Gastroesophageal sphincter (tissue), 3 donors: ENCODE results near the gene ATP6V0A4.

Source experiments
- EP300 ChIP-seq: sonication (generic); formaldehyde crosslinking; IDR thresholded peaks from one replicate; pipeline ENCODE4 v1.6.1; 2017; ENCODE audit warnings: antibody characterized with exemption, mild to moderate bottlenecking
- TF ChIP-seq, protein P1 (sequence below), 4 experiments: fragments of 200-600 bp in 2 of 4; fragments of 450-650 bp in 2 of 4; sonication (generic) in 1 of 4; IDR thresholded peaks; one replicate each; pipeline ENCODE4 v1.5.1; 2017 to 2019; ENCODE audit warnings: antibody characterized with exemption in 4 of 4, mild to moderate bottlenecking in 2 of 4, moderate library complexity in 2 of 4

- TF ChIP-seq, protein P1, sequence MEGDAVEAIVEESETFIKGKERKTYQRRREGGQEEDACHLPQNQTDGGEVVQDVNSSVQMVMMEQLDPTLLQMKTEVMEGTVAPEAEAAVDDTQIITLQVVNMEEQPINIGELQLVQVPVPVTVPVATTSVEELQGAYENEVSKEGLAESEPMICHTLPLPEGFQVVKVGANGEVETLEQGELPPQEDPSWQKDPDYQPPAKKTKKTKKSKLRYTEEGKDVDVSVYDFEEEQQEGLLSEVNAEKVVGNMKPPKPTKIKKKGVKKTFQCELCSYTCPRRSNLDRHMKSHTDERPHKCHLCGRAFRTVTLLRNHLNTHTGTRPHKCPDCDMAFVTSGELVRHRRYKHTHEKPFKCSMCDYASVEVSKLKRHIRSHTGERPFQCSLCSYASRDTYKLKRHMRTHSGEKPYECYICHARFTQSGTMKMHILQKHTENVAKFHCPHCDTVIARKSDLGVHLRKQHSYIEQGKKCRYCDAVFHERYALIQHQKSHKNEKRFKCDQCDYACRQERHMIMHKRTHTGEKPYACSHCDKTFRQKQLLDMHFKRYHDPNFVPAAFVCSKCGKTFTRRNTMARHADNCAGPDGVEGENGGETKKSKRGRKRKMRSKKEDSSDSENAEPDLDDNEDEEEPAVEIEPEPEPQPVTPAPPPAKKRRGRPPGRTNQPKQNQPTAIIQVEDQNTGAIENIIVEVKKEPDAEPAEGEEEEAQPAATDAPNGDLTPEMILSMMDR (IDR thresholded peaks at IDR 0.05) = no peak
- no peak for TF ChIP-seq EP300
Measured at GRCh38 chr7:138785587-138786437, 12.2 kb downstream of the ATP6V0A4 start.
